DLD1 (cell line): ENCODE results near the gene ANKRD33B.
"Not testable (repeated sequence)": the region's sequence is repeated elsewhere in the genome, so short reads cannot be mapped to it uniquely, and the experiment has no call there.

Experiments used
- in situ Hi-C: cut with HindIII; loops from 2 replicates; pipeline ENCODE4 v1.10.0; 2017; ENCODE audit warnings: low sequenced_read_pairs

The ANKRD33B gene

DNA sequence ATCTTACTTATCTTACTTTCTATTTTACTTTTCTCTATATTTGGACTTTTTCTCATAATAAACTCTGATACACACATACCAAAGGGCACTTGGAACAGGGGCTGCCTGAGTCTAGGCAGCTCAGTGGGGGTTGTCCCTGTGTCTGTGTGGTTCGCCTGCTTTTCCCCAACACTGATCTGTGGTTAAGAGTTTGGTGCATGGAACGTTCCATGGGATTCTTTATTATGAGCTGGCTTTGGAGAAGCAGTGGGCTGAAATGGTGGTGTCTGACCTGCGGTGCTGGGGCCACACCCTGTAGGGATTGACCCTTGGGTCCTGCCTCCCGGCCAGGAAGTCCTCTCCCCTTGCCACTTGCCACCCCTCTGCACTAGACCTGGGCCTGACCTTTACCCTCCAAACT is 47.4 kb downstream of the ANKRD33B start:
- in situ Hi-C loops = no loop called here

DNA sequence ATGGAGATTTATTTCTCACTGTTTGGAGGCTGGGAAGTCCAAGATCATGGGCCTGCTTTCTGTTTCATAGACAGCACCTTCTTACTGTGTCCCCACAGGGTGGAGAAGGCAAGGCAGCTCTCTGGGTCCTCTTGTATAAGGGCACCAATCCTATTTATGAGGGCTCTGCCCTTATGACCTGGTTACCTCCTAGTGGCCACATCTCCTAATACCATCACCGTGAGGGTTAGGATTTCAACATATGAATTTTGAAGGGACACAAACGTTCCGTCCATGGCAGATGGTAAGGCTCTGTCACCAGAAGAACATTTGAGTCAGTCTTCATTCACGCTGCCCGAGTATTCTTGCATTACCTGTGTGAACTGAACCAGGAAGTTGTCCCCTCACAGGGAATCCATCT is 48.4 kb downstream of the ANKRD33B start:
- in situ Hi-C loops = no loop called here

DNA sequence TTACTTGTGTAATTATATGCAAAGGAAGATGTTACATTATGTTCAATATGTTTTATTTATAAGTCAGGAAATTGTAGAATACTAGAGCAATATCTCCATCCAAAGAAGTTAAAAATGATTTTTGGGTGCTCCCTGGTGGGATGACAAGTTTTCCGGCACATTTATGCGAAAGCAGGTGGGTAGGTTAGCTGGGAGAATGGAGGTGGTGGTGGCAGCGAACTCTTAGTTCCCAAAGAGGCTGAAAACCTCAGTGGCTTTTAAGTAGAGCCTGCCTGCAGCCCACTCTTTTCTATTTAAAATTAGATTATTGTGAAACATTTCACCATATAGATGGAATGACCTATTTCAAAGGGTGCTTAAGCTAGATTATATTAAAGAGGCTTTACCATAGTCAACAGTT is 51.8 kb downstream of the ANKRD33B start:
- in situ Hi-C loops = no loop called here

DNA sequence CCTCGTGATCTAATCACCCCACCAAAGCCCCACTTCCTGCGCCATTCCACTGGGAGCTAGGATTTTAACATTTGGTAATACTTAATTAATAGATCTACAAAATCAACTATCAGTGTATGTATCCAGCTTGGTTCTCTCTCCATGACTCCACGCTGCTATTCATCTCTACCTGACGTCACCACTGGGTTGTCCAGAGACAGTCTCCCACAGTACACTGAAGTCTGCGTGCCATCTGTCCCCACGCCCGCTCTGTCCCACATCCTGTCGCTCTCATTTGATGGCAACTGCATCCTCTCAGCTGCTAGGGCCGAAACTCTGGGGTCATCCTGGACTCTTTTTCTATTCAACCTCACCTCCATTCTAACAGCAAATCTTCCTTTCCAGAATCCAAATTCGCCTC is 53.2 kb downstream of the ANKRD33B start:
- in situ Hi-C loops = no loop called here

DNA sequence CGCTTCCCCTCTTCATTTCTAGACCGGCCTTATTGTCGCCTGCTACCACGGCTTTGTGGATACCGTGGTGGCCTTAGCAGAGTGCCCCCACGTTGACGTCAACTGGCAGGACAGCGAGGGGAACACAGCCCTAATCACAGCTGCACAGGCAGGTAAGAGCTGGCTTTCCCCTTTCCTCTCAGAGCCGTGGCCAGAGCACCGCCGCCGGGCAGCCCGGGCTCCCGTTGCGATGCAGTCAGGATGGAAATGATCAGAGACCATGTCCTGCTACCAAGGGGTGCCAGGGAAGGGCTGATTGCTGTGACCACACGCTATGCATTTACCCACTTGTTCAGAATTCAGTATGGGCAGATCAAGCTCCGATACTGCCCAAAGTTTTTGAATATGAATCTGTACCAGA is 54.4 kb downstream of the ANKRD33B start:
- in situ Hi-C loops = no loop called here

DNA sequence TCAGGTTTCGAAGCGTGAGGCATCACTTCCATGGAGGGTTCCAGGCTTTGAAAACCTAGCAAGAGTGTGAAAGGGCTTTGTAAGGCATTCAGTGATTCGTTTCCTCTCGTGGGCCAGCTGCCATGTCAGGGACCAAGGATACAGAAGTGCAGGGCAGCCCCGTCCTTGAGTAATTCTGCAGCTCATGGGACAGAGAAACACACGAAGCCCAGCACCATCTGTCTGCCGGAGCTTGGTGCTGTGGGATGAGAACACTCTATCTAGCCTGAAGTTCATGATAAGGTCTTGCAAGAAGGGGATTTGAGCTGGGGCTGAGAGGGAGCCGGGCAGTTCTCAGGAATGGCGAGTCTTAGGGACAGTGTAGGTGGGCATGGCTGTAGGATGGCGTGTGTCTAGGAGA is 55.8 kb downstream of the ANKRD33B start:
- in situ Hi-C loops = loop anchor here (10.0 kb wide), 1 partner anchor 165 kb away; no protein-coding TSS in a partner anchor

DNA sequence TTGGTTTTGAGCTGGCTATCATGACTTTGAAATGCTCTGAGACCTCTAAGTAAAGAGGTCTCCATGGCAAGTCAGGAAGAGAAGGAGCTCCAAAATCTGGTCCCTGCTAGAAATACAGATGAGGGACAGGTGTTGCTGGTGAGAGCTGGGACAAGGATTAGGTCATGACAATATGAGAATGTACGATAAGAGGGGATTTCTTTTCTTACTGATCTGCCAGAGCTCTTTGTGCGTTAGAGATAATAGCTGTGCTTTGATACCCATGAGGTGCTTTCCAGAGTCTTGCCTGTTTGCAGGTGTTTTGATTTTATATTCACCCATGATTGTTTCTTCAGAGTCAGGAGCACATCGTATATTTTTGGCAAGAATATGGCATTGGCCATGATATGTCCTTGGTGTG is 56.5 kb downstream of the ANKRD33B start:
- in situ Hi-C loops = loop anchor here (10.0 kb wide), 1 partner anchor 166 kb away; no protein-coding TSS in a partner anchor

DNA sequence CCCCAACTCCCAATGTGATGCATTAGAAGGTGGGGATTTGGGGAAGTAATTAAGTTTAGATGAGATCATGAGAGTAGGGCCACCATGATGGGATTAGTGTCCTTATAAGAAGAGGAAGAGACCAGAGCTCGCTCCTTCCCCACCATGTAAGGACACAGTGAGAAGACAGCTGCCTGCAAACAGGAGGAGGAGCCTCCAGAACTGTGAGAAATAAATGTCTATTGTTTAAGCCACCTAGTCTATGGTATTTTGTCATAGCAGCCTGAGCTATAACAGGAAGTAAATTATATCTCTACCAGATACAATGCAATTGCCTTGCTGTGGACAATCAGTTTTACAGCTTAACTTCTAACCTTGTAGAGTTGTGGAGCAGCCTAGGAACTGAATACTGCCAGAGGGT is 58.0 kb downstream of the ANKRD33B start:
- in situ Hi-C loops = loop anchor here (10.0 kb wide), 1 partner anchor 167 kb away; no protein-coding TSS in a partner anchor

DNA sequence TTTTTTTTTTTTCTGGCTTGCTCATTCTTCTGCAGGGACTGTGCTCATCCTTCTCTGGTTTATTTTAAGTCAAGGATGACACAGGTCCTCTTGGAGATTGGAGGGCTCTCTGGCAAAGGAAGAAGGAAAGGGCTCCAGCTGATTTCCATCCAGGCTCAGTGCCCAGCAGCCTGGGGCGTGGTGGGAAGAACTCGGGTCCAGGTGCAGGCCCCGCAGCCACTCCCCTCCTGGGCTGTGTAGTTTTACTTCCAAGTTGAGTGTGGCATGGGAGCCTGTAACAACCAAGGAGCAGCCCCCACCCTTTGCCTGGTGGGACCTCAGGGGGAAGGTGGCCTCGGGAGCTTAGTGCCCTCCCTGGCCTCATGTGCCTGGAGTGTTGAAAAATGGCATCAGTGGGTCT is 58.9 kb downstream of the ANKRD33B start:
- in situ Hi-C loops = loop anchor here (10.0 kb wide), 1 partner anchor 168 kb away; no protein-coding TSS in a partner anchor

DNA sequence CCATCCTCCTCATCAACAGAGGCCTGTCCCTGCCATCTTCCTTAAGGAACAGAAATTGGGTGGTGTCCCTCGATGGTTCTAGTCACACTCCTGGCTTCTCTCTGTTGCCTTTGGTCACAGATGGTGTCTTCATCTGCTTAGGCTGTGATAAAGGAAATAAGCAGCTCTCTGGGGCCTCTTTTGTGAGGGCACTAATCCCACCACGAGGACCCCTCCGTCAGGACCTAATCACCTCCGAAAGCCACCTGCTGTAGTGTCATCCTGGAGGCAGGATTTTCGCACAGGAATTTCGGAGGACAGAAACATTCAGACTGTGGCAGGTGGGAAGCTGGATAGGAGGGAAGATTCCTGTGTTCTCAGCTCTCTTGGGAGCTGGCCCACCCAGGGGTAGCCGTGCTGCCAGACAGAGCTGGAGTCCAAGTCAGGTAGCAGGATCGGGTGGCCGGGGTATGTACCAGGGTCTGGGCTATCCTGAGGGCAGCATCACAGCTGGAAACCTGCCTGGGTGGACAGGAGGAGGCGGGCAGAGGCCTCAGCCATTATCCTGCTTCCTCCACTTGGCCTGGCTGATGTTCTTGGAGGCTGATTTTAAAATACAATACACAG is 59.5 kb downstream of the ANKRD33B start:
- in situ Hi-C loops = loop anchor here (10.0 kb wide), 1 partner anchor 169 kb away; no protein-coding TSS in a partner anchor

DNA sequence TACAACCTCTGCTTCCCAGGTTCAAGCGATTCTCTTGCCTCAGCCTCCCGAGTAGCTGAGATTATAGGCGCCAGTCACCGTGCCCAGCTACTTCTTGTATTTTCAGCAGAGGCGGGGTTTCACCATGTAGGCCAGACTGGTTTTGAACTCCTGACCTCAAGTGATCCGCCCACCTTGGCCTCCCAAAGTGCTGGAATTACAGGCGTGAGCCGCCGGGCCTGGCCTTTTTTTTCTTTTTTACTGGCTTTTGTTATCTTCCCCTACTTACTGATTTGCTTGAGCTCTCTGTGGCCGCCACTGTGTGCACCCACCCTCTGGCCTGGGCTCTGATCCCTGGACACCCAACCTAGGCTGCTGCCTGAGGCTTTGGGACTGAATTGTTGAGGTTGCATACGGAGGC is 60.3 kb downstream of the ANKRD33B start:
- in situ Hi-C loops = loop anchor here (10.0 kb wide), 1 partner anchor 169 kb away; no protein-coding TSS in a partner anchor

DNA sequence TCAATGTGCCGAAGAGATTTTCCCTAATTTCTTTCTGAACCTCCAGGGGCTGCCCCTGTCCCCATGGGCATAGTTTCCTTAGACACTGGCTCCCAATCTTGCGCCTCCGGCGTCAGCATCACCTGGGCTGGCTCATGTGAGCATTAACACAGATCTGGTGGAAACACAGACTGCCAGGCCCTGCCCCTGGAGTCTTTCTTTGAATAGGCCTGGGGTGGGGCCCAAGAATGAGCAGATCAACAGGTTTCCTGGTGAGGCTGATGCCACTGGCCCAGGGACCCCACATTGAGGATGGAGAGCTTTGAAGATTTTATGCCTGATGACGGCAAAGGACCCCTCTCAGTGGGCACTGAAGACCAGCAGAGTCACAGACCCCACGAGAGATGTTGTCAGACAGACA is 60.8 kb downstream of the ANKRD33B start:
- in situ Hi-C loops = loop anchor here (10.0 kb wide), 1 partner anchor 170 kb away; no protein-coding TSS in a partner anchor

DNA sequence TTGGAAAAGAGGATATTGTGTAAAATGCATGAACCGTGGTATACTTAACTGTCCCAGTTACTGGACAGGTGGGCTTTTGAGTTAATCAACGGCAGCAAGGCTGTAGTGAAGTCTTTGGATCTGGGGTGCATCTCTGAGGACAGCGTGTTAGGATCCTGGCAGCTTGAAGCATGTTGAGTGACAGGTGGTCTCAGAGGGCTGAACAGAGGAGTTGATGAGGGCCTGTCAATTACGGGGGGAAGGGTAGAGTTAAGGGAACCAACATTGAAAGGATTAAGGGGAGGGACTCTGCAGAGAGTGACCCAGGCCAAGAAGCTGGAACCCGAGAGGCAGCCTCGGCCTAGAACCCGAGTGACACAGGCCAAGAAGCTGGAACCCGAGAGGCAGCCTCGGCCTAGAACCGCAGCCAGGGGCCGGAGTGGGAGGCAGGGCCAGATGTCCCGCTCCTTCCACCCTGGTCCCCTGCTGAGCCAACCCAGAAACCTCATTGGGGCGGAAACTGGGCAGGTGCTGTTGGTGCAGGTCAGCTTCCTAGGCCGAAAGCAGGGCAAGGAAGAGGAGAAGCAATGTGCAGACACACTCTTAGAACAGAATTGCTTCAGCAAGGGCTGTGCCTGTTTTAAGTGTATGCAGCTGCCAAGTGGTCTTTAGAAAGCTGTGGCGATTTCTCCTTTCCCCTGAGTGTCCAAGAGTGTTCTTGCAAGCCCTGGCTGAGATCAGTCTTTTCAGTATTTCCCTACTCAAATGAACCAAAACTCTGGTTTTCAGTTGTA is 62.0 kb downstream of the ANKRD33B start:
- in situ Hi-C loops = loop anchor here (10.0 kb wide), 1 partner anchor 171 kb away; no protein-coding TSS in a partner anchor

DNA sequence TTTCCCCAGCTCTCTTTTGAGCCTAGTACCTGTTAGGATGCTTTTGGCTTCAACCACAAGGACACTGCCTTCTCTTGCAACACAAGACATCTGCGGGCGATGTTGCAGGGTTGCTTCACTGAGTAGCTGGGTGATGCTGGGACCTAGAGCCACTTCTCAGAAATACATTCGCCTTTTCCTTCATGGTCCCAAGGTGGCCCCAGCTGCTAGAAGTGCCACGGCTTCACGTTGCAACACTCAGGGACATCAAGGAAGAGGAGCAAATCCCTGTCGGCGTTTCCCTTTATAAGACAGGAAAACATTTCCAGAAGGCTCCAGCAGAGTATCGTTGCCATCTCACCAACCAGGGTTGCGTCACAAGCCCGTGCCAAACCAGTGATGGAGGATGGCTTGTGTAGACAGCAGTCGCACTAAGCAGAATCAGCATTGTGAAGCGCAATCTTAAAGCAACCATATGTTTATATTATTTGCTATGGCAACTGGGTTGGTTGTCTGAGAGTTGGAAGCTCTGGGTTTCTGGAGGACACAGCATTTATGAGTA is 62.7 kb downstream of the ANKRD33B start:
- in situ Hi-C loops = loop anchor here (10.0 kb wide), 1 partner anchor 172 kb away; no protein-coding TSS in a partner anchor

DNA sequence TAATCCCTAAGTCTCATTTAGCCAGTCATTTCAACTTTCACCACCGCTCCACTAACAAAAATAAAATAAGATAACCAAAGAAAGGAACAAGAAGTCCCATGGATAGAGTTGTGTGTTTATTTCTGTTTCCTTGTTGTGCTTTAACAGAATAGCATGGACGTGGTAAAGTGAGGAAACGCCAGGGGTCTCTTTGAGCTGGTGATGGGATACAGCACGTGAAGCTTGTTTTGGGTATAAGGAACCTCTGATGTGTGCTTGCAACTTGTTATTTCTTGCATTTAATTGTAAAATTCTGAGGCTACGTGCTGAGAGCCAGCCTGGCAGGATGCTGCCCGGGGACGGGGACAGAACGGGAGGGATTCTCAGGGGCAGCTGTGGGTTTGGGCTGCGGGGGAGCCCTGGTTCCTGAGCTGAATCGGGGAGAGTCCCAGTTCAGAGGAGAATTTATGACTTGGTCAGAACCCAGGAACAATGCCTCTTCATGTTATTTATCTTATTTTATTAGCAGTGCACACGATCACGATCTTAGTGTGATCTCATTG is 63.4 kb downstream of the ANKRD33B start:
- in situ Hi-C loops = loop anchor here (10.0 kb wide), 1 partner anchor 172 kb away; no protein-coding TSS in a partner anchor

DNA sequence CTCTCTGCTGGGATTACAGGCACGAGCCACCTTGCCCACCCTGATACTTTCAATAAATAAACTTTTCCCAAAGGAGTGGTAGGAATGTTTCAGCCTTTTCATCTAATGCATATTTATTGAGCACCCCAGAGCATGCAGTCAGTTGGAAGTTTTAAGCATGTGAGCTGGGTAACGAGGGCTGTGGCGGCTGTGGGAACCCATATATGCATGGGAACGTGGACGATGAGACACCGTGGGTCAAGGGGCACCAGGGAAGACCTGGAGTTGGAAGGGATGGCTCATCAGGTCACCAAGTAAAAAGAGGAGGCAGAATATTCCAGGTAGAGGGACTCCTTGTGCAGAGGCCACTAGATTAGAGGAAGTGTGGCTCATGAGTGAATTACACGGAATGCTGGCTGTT is 64.7 kb downstream of the ANKRD33B start:
- in situ Hi-C loops = loop anchor here (10.0 kb wide), 1 partner anchor 174 kb away; no protein-coding TSS in a partner anchor

DNA sequence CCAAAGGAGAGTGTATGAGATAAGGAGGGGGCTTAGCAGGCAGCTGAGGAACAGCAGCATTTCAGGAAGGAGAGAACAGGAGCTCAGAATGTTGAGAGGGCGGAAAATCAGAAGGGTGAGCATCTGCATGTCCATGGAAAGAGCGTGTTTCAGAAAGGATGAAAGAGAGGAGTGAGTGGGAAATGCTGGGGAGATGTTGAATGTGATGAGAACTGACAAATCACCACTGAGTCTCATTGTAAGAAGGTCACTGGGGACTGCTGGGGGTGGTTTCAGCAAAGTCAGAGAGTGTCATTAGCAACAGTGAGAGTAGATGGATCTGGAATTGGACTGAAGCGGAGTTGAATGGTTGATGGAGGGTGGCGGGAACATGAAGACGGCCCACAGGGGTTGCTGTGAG is 65.8 kb downstream of the ANKRD33B start:
- in situ Hi-C loops = loop anchor here (10.0 kb wide), 1 partner anchor 175 kb away; no protein-coding TSS in a partner anchor

DNA sequence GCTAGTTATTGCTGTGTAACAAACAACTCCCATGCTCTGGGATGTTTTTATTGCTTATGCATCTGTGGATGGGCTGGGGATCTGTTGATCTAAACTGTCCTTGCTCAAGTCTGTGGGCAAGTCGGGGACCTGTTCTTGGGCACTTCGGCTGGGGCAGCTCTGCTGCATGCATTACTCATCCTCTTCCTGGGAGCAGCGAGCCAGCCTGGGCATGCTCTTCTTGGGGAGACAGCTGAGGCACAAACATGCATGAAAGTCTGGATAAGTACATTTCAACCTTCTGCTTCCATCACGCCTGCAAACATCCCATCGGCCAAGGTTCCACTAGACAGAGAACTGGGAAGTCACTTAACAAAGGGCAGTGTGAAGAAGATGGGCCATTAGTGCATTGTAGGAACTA is 66.3 kb downstream of the ANKRD33B start:
- in situ Hi-C loops = no loop called here

DNA sequence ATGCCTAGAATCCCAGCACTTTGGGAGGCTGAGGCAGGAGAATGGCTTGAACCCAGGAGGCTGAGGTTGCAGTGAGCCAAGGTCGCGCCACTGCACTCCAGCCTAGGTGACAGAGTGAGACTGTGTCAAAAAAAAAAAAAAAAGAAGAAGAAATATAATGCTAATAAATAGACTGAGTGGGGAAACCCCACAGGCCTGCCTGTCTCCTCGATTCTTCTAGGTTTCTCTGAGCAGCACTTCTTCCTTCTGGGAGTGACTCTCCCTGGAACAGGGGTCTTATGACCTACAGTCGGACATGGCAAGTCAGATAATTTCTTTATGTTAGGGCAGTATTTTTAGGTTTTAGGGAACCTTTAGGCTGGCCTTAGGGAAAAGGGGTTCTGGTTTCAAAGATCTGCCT is 66.9 kb downstream of the ANKRD33B start:
- in situ Hi-C loops = not testable (repeated sequence)

DNA sequence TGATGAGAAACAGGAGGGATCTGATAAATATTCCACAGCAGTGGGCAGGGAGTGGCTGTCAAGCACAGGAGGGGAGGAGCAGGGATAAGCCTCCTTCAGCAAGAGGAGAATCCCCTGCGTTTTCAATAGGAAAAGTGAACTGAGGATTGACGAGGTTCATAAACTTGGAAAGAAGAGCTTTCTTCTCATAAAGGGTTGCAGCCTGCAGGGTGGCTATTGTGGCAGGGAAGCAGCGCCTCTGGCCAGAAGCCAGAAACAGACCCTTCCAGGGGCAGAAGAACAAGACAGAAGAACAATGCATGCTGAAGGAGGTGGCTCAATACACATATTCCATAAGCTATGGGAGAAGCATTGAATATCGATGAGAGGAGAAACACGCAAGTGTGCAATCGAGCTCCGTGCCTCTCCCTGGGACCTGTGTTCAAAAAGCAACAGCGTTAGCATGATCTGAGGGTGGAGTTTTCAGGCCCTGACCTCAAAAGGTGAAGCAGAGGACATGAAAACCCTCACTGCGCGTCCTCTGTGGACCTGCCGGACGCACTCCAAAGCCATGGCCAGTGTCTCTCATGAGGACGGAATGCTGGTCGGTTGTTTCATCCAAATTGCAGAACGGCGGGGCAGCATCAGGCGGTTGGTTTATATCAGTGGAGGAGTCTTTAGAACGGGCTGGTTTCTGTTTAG is 67.6 kb downstream of the ANKRD33B start:
- in situ Hi-C loops = no loop called here
